Upper lobe of left lung (tissue), 6 donors: ENCODE results near the gene FREM1. TPM values are rescaled to one million over a fixed set of nuclear protein-coding genes. Genes with fewer than 3 reads are reported as not detected.

Experiments used
- ATAC-seq, 2 donors: fragments of 200-7000 bp; cut with Tn5 transposase; one replicate each; pipeline ENCODE4 v1.9.1; 2022; ENCODE audit warnings: mild to moderate bottlenecking in 2 of 2, moderate library complexity in 2 of 2; ENCODE audit not compliant: low FRiP score in 2 of 2
- DNase-seq, 2 donors: peaks; one replicate each; pipeline ENCODE4 v3.0.0-alpha.2; 2019 to 2020
- H3K27ac ChIP-seq, 4 donors: fragments of 200-600 bp; sonication (generic); one replicate each; pipeline ENCODE4 v1.5.1; 2016 to 2019
- H3K27me3 ChIP-seq, 4 donors: fragments of 200-600 bp; sonication (generic); one replicate each; pipeline ENCODE4 v1.5.1; 2017 to 2019
- H3K36me3 ChIP-seq, 4 donors: fragments of 200-600 bp; sonication (generic); one replicate each; pipeline ENCODE4 v1.5.1; 2016 to 2019
- H3K4me1 ChIP-seq, 4 donors: fragments of 200-600 bp; sonication (generic); one replicate each; pipeline ENCODE4 v1.5.1; 2018 to 2019
- H3K4me3 ChIP-seq, 4 donors: fragments of 200-600 bp; sonication (generic); one replicate each; pipeline ENCODE4 v1.5.1; 2017 to 2019; ENCODE audit warnings: mild to moderate bottlenecking in 2 of 4, moderate library complexity in 1 of 4
- H3K9me3 ChIP-seq, 4 donors: fragments of 200-600 bp; sonication (generic); one replicate each; pipeline ENCODE4 v1.5.1; 2018 to 2019
- EP300 ChIP-seq, 4 donors: sonication (generic); formaldehyde crosslinking; IDR thresholded peaks; one replicate each; pipeline ENCODE4 v1.5.1; 2017; ENCODE audit warnings: antibody characterized with exemption in 4 of 4, control low read depth in 2 of 4
- POLR2A ChIP-seq, 4 donors: fragments of 450-650 bp; IDR thresholded peaks; one replicate each; pipeline ENCODE4 v1.5.1; 2016 to 2017; ENCODE audit warnings: antibody characterized with exemption in 4 of 4, mild to moderate bottlenecking in 2 of 4
- POLR2AphosphoS5 ChIP-seq, 2 donors: sonication (generic); formaldehyde crosslinking; IDR thresholded peaks; one replicate each; pipeline ENCODE4 v1.5.1; 2017; ENCODE audit warnings: antibody characterized with exemption in 2 of 2
- WGBS, 2 donors: methylation state at CpG; one replicate each; pipeline ENCODE4 v1.1.5; 2017 to 2018; 5-methylcytosine and 5-hydroxymethylcytosine counted together
- total RNA-seq, 6 donors: library from RNA; depleted of rRNA in 4 of 6; stranded (reverse); fragments of >200 nt in 4 of 6; gene quantifications; one replicate each; pipeline versions ENCODE4 v1.1.0 to v1.2.1, GENCODE V29; 2016 to 2021
- TF ChIP-seq, protein P1 (sequence below), 6 experiments: fragments of 450-650 bp in 4 of 6; fragments of 200-600 bp in 2 of 6; sonication (generic) in 2 of 6; IDR thresholded peaks; one replicate each; pipeline ENCODE4 v1.5.1; 2016 to 2019; ENCODE audit warnings: antibody characterized with exemption in 6 of 6
- donor health status: DM: no; HTN: no; CAD: no; lungs with moderate emphysema.
- donor health status: DM: no; HTN: yes; CAD: no; lungs with severe emphysema.

FREM1 gene
- 1 to 10 TPM; 1.1 to 6.3 (median 2.8) TPM for total RNA-seq

GRCh38 chr9:14909961-14910805 lies at the start of gene FREM1:
Gene FREM1, minus strand, starts transcription at chr9:14910428. Its CDS starts 41,451 bp downstream, at chr9:14868977.
- Histone ChIP-seq H3K27me3 (no peaks in the 10 kb centered on the region), H3K9me3 (no peaks in the 10 kb centered on the region), H3K4me1 (no peaks in the 10 kb centered on the region), H3K4me3 (peak within 1 kb of the TSS in 3 of 4 donors; percentile 2 to 27 (median 25)), H3K27ac (peak within 1 kb of the TSS in 2 of 4 donors; percentile 37 to 41), H3K36me3 (no peaks in the 10 kb centered on the region)
- 32 to 35% methylated on average over 15 to 18 of the region's 18 CpGs for WGBS, 2 donors
- peak in 1 of 2 donors; percentile 75 for DNase-seq
- peak; percentile 55 to 68 for ATAC-seq
- TF ChIP-seq EP300 (IDR thresholded peaks at IDR 0.05) (no peak), POLR2A (IDR thresholded peaks at IDR 0.05) (no peak), POLR2AphosphoS5 (IDR thresholded peaks at IDR 0.05) (no peak)
- TF ChIP-seq, protein P1, sequence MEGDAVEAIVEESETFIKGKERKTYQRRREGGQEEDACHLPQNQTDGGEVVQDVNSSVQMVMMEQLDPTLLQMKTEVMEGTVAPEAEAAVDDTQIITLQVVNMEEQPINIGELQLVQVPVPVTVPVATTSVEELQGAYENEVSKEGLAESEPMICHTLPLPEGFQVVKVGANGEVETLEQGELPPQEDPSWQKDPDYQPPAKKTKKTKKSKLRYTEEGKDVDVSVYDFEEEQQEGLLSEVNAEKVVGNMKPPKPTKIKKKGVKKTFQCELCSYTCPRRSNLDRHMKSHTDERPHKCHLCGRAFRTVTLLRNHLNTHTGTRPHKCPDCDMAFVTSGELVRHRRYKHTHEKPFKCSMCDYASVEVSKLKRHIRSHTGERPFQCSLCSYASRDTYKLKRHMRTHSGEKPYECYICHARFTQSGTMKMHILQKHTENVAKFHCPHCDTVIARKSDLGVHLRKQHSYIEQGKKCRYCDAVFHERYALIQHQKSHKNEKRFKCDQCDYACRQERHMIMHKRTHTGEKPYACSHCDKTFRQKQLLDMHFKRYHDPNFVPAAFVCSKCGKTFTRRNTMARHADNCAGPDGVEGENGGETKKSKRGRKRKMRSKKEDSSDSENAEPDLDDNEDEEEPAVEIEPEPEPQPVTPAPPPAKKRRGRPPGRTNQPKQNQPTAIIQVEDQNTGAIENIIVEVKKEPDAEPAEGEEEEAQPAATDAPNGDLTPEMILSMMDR (IDR thresholded peaks at IDR 0.05): no peak

- Histone ChIP-seq H3K4me1 (no peaks in the 10 kb centered on the region), H3K27me3 (no peaks in the 10 kb centered on the region), H3K27ac (no peak overlapping the region), H3K4me3 (no peak overlapping the region), H3K36me3 (no peaks in the 10 kb centered on the region), H3K9me3 (no peaks in the 10 kb centered on the region)
- ATAC-seq (no peak), DNase-seq (no peak)
- TF ChIP-seq POLR2AphosphoS5 (IDR thresholded peaks at IDR 0.05) (no peak), EP300 (IDR thresholded peaks at IDR 0.05) (no peak), POLR2A (IDR thresholded peaks at IDR 0.05) (no peak)
- TF ChIP-seq, protein P1 (IDR thresholded peaks at IDR 0.05): no peak
Measured at GRCh38 chr9:14958989-14959388, 48.8 kb upstream of the FREM1 start.

DNA sequence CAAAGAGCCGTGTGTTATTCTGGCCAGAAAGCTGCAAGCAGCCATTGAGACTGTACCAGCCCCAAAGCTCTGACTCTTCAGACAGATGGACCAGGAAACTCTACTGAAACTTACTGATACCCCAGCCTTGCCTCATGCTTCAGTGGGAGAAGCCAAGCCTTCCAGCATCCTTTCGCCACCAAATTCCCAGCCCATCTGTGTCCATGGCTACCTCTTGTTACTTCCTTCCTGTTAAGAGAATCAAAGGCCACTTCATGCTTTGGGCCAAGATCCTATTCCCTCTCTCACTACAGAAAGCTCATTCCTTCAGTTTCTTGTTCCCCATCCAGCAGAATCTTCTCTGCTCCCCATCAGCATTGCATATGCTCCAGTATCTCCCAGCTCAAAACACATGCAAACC lies 46.9 kb upstream of the FREM1 start:
- ATAC-seq (no peak), DNase-seq (no peak)
- TF ChIP-seq, protein P1 (IDR thresholded peaks at IDR 0.05): no peak
- TF ChIP-seq POLR2A (IDR thresholded peaks at IDR 0.05): no peak
- TF ChIP-seq EP300 (IDR thresholded peaks at IDR 0.05): no peak
- no peak for TF ChIP-seq POLR2AphosphoS5 (IDR thresholded peaks at IDR 0.05)
- Histone ChIP-seq H3K4me1 (no peaks in the 10 kb centered on the region), H3K36me3 (no peaks in the 10 kb centered on the region), H3K9me3 (no peaks in the 10 kb centered on the region), H3K27ac (no peak overlapping the region), H3K4me3 (no peak overlapping the region), H3K27me3 (no peaks in the 10 kb centered on the region)
- WGBS, 2 donors: 62 to 76% methylated on average over 2 of the region's 2 CpGs

GRCh38 chr9:14956208-14956607 lies 46.0 kb upstream of the FREM1 start:
- no peak for TF ChIP-seq EP300 (IDR thresholded peaks at IDR 0.05)
- TF ChIP-seq POLR2AphosphoS5 (IDR thresholded peaks at IDR 0.05): no peak
- TF ChIP-seq, protein P1 (IDR thresholded peaks at IDR 0.05): no peak
- no peak for TF ChIP-seq POLR2A (IDR thresholded peaks at IDR 0.05)
- H3K9me3 ChIP-seq: no peaks in the 10 kb centered on the region
- H3K4me1 ChIP-seq: no peaks in the 10 kb centered on the region
- no peaks in the 10 kb centered on the region for H3K36me3 ChIP-seq
- WGBS, 2 donors: 77 to 87% methylated on average over 2 of the region's 2 CpGs
- DNase-seq: no peak
- no peak overlapping the region for H3K27ac ChIP-seq
- ATAC-seq: no peak
- H3K4me3 ChIP-seq: no peak overlapping the region
- no peaks in the 10 kb centered on the region for H3K27me3 ChIP-seq
